Neuronal stem cell (in vitro differentiated cells): Measurements from ENCODE around the gene EFCAB7.

Experiments used
- DNase-seq: peaks from one replicate; pipeline ENCODE4 v3.0.0-alpha.2; 2013; ENCODE audit warnings: low spot score
- H2AFZ ChIP-seq: one replicate; pipeline ENCODE4 v1.6.1; 2013; ENCODE audit warnings: mild to moderate bottlenecking, low read length, inconsistent platforms
- H2AK5ac ChIP-seq: 2 replicates; pipeline ENCODE4 v1.6.1; 2013; ENCODE audit warnings: low read depth, mild to moderate bottlenecking, inconsistent platforms, low read length, moderate library complexity, mixed read lengths
- H2BK120ac ChIP-seq: 2 replicates; pipeline ENCODE4 v1.6.1; 2013; ENCODE audit warnings: low read depth, mild to moderate bottlenecking, inconsistent platforms, low read length, moderate library complexity, mixed read lengths
- H2BK12ac ChIP-seq: one replicate; pipeline ENCODE4 v1.6.1; 2013; ENCODE audit warnings: low read length, inconsistent platforms
- H2BK15ac ChIP-seq: 2 replicates; pipeline ENCODE4 v1.6.1; 2013; ENCODE audit warnings: mild to moderate bottlenecking, low read length, inconsistent platforms, mixed read lengths
- H2BK5ac ChIP-seq: one replicate; pipeline ENCODE4 v1.6.1; 2013; ENCODE audit warnings: inconsistent platforms, mild to moderate bottlenecking, low read length, moderate library complexity
- H3K14ac ChIP-seq: one replicate; pipeline ENCODE4 v1.6.1; 2013; ENCODE audit warnings: low read length, inconsistent platforms
- H3K18ac ChIP-seq: 2 replicates; pipeline ENCODE4 v1.6.1; 2013; ENCODE audit warnings: low read length, inconsistent platforms
- H3K23ac ChIP-seq: 2 replicates; pipeline ENCODE4 v1.6.1; 2013; ENCODE audit warnings: low read depth, mild to moderate bottlenecking, mixed read lengths, low read length, inconsistent platforms; ENCODE audit not compliant: poor library complexity
- H3K27ac ChIP-seq: replicated peaks from 3 replicates; pipeline ENCODE4 v1.5.1; 2013; ENCODE audit warnings: low read length, inconsistent platforms
- H3K27me3 ChIP-seq, 3 experiments: 2 replicates each; pipeline ENCODE4 v1.6.1; 2013; ENCODE audit warnings: low read length in 3 of 3, mild to moderate bottlenecking in 2 of 3, inconsistent platforms in 1 of 3, low read depth in 1 of 3, mixed read lengths in 1 of 3, moderate library complexity in 1 of 3; ENCODE audit not compliant: control insufficient read depth in 3 of 3, insufficient read depth in 3 of 3
- H3K36me3 ChIP-seq, 2 donors: replicated peaks in 1 of 2; 2 replicates each; pipeline ENCODE4 v1.6.1; 2013; ENCODE audit warnings: low read length in 2 of 2; ENCODE audit not compliant: control insufficient read depth in 2 of 2, insufficient read depth in 2 of 2
- H3K4ac ChIP-seq: 2 replicates; pipeline ENCODE4 v1.6.1; 2013; ENCODE audit warnings: inconsistent platforms, mild to moderate bottlenecking, low read length, moderate library complexity
- H3K4me1 ChIP-seq, 2 donors: 1 replicate in 1 of 2; 2 replicates in 1 of 2; pipeline ENCODE4 v1.6.1; 2013; ENCODE audit warnings: low read length in 2 of 2, low read depth in 1 of 2; ENCODE audit not compliant: control insufficient read depth in 2 of 2, insufficient read depth in 1 of 2
- H3K4me2 ChIP-seq: one replicate; pipeline ENCODE4 v1.6.1; 2013; ENCODE audit warnings: mild to moderate bottlenecking, low read length, inconsistent platforms; ENCODE audit not compliant: insufficient read depth, poor library complexity, severe bottlenecking
- H3K4me3 ChIP-seq, 2 donors: 2 replicates each; pipeline ENCODE4 v1.5.1; 2013; ENCODE audit warnings: low read length in 2 of 2, mild to moderate bottlenecking in 2 of 2, inconsistent platforms in 1 of 2, moderate library complexity in 1 of 2
- H3K79me1 ChIP-seq: one replicate; pipeline ENCODE4 v1.6.1; 2013; ENCODE audit warnings: low read depth, mild to moderate bottlenecking, inconsistent platforms, low read length, moderate library complexity
- H3K9ac ChIP-seq: one replicate; pipeline ENCODE4 v1.6.1; 2013; ENCODE audit warnings: mild to moderate bottlenecking, low read depth, low read length, inconsistent platforms; ENCODE audit not compliant: poor library complexity
- H3K9me3 ChIP-seq, 2 donors: replicated peaks in 1 of 2; 2 replicates each; pipeline versions ENCODE3 to v1.6.1; 2013; ENCODE audit warnings: low read length in 2 of 2, mild to moderate bottlenecking in 2 of 2, inconsistent platforms in 1 of 2, low read depth in 1 of 2, mixed read lengths in 1 of 2, moderate library complexity in 1 of 2; ENCODE audit not compliant: control insufficient read depth in 2 of 2, insufficient read depth in 1 of 2
- H4K8ac ChIP-seq: one replicate; pipeline ENCODE4 v1.6.1; 2013; ENCODE audit warnings: low read depth, mild to moderate bottlenecking, inconsistent platforms, low read length, moderate library complexity
- H4K91ac ChIP-seq: one replicate; pipeline ENCODE4 v1.6.1; 2013; ENCODE audit warnings: low read length, low read depth, mild to moderate bottlenecking, inconsistent platforms; ENCODE audit not compliant: poor library complexity
- WGBS, 2 donors: extraction: QIAGEN DNeasy Blood & Tissue Kit; methylation state at CpG; one replicate each; pipeline ENCODE4 v1.1.7; 2013; ENCODE audit warnings: missing lambda C conversion rate in 2 of 2, mixed read lengths in 1 of 2; ENCODE audit not compliant: insufficient read length in 2 of 2, insufficient replicate concordance in 1 of 2; ENCODE audit errors: extremely low coverage in 2 of 2; 5-methylcytosine and 5-hydroxymethylcytosine counted together

The EFCAB7 gene

GRCh38 chr1:63501256-63501655 lies 22.1 kb upstream of the EFCAB7 start:
- no peak overlapping the region for H3K27ac ChIP-seq
- peaks cover 2% of the 10 kb centered on the region for H3K79me1 ChIP-seq
- H4K91ac ChIP-seq = no peak overlapping the region
- no peak overlapping the region for H3K4me3 ChIP-seq
- H2BK15ac ChIP-seq = no peak overlapping the region
- no peaks in the 10 kb centered on the region for H3K4me1 ChIP-seq
- H2AFZ ChIP-seq = no peak overlapping the region
- WGBS, 2 donors = no CpG with 5 or more reads among the region's 3 CpGs
- no peak overlapping the region for H2AK5ac ChIP-seq
- H3K9me3 ChIP-seq = peaks cover 0 to 6% of the 10 kb centered on the region in 2 donors
- H3K27me3 ChIP-seq = no peaks in the 10 kb centered on the region
- no peak overlapping the region for H2BK120ac ChIP-seq
- no peak overlapping the region for H3K23ac ChIP-seq
- no peak overlapping the region for H2BK12ac ChIP-seq
- no peak overlapping the region for H2BK5ac ChIP-seq
- no peak overlapping the region for H4K8ac ChIP-seq
- H3K4ac ChIP-seq = no peak overlapping the region
- peaks cover 0 to 5% of the 10 kb centered on the region in 2 donors for H3K36me3 ChIP-seq
- no peak overlapping the region for H3K18ac ChIP-seq
- H3K9ac ChIP-seq = no peak overlapping the region
- no peak for DNase-seq
- H3K14ac ChIP-seq = no peak overlapping the region
- H3K4me2 ChIP-seq = no peak overlapping the region

- H2AFZ ChIP-seq = no peak overlapping the region
- H3K36me3 ChIP-seq = peaks cover 4 to 46% of the 10 kb centered on the region in 2 donors
- no peak overlapping the region for H2BK15ac ChIP-seq
- no peak overlapping the region for H3K14ac ChIP-seq
- H3K4me1 ChIP-seq = no peaks in the 10 kb centered on the region
- no peak overlapping the region for H2BK120ac ChIP-seq
- H3K27ac ChIP-seq = no peak overlapping the region
- peaks cover 2 to 6% of the 10 kb centered on the region in 2 donors for H3K9me3 ChIP-seq
- H3K18ac ChIP-seq = no peak overlapping the region
- H4K8ac ChIP-seq = no peak overlapping the region
- H2BK12ac ChIP-seq = no peak overlapping the region
- H3K4me3 ChIP-seq = no peak overlapping the region
- H2BK5ac ChIP-seq = no peak overlapping the region
- H3K4ac ChIP-seq = no peak overlapping the region
- DNase-seq = no peak
- H4K91ac ChIP-seq = no peak overlapping the region
- no peaks in the 10 kb centered on the region for H3K27me3 ChIP-seq
- no peak overlapping the region for H2AK5ac ChIP-seq
- H3K9ac ChIP-seq = no peak overlapping the region
- no peak overlapping the region for H3K23ac ChIP-seq
- peaks cover 2% of the 10 kb centered on the region for H3K79me1 ChIP-seq
- H3K4me2 ChIP-seq = no peak overlapping the region
Measured at GRCh38 chr1:63506782-63507181, 16.5 kb upstream of the EFCAB7 start.

GRCh38 chr1:63509718-63510117 lies 13.6 kb upstream of the EFCAB7 start:
- no peaks in the 10 kb centered on the region for H3K27me3 ChIP-seq
- H2AFZ ChIP-seq = no peak overlapping the region
- no peak overlapping the region for H2BK15ac ChIP-seq
- peaks cover 4 to 47% of the 10 kb centered on the region in 2 donors for H3K36me3 ChIP-seq
- H3K4me1 ChIP-seq = no peaks in the 10 kb centered on the region
- no peak overlapping the region for H3K14ac ChIP-seq
- peaks cover 3 to 26% of the 10 kb centered on the region in 2 donors for H3K9me3 ChIP-seq
- no peak overlapping the region for H3K18ac ChIP-seq
- no peak overlapping the region for H4K8ac ChIP-seq
- DNase-seq = no peak
- WGBS, 2 donors = no CpG with 5 or more reads among the region's 10 CpGs
- H2AK5ac ChIP-seq = no peak overlapping the region
- no peak overlapping the region for H3K9ac ChIP-seq
- H3K79me1 ChIP-seq = no peaks in the 10 kb centered on the region
- no peak overlapping the region for H2BK5ac ChIP-seq
- no peak overlapping the region for H3K23ac ChIP-seq
- H3K4ac ChIP-seq = no peak overlapping the region
- H2BK12ac ChIP-seq = no peak overlapping the region
- no peak overlapping the region for H2BK120ac ChIP-seq
- H3K27ac ChIP-seq = no peak overlapping the region
- no peak overlapping the region for H3K4me2 ChIP-seq
- no peak overlapping the region for H4K91ac ChIP-seq
- no peak overlapping the region for H3K4me3 ChIP-seq

GRCh38 chr1:63512584-63512983 lies 10.7 kb upstream of the EFCAB7 start:
- H3K36me3 ChIP-seq = peaks cover 0 to 40% of the 10 kb centered on the region in 2 donors
- H4K91ac ChIP-seq = no peak overlapping the region
- no peak overlapping the region for H2BK15ac ChIP-seq
- H2AK5ac ChIP-seq = no peak overlapping the region
- no peak overlapping the region for H3K4ac ChIP-seq
- no peak overlapping the region for H3K4me2 ChIP-seq
- H4K8ac ChIP-seq = no peak overlapping the region
- peaks cover 1 to 26% of the 10 kb centered on the region in 2 donors for H3K9me3 ChIP-seq
- no peak overlapping the region for H3K18ac ChIP-seq
- no peaks in the 10 kb centered on the region for H3K79me1 ChIP-seq
- H3K27ac ChIP-seq = no peak overlapping the region
- H3K14ac ChIP-seq = no peak overlapping the region
- no peaks in the 10 kb centered on the region for H3K27me3 ChIP-seq
- no peak for DNase-seq
- no peaks in the 10 kb centered on the region for H3K4me1 ChIP-seq
- H3K4me3 ChIP-seq = no peak overlapping the region
- no peak overlapping the region for H2BK120ac ChIP-seq
- no peak overlapping the region for H2BK12ac ChIP-seq
- H3K9ac ChIP-seq = no peak overlapping the region
- H3K23ac ChIP-seq = no peak overlapping the region
- H2BK5ac ChIP-seq = no peak overlapping the region
- no peak overlapping the region for H2AFZ ChIP-seq
